PFSK-1 (cell line): ENCODE data around the gene JSRP1.

Experiments used
- FOXP2 ChIP-seq: optimal IDR thresholded peaks from 2 replicates; pipeline ENCODE3; 2011; ENCODE audit warnings: borderline replicate concordance, control low read depth, inconsistent platforms; ENCODE audit not compliant: insufficient read depth; ENCODE audit errors: extremely low read length, extremely low read depth
- POLR2AphosphoS5 ChIP-seq: IDR thresholded peaks from 2 replicates; pipeline ENCODE4 v1.6.1; 2012; ENCODE audit warnings: low read depth, mild to moderate bottlenecking, control low read depth, low read length, moderate library complexity
- REST ChIP-seq, 2 experiments: IDR thresholded peaks; 2 replicates each; pipeline versions ENCODE4 v1.6.1 to v1.8.0; 2011 to 2012; ENCODE audit warnings: low read depth in 2 of 2, low read length in 2 of 2, control low read depth in 1 of 2, inconsistent platforms in 1 of 2, mild to moderate bottlenecking in 1 of 2, moderate library complexity in 1 of 2; ENCODE audit not compliant: insufficient read depth in 1 of 2
- SIN3A ChIP-seq: IDR thresholded peaks from 2 replicates; pipeline ENCODE4 v1.6.1; 2012; ENCODE audit warnings: mild to moderate bottlenecking, low read length, moderate library complexity, borderline replicate concordance; ENCODE audit not compliant: insufficient read depth
- TAF1 ChIP-seq: IDR thresholded peaks from 2 replicates; pipeline ENCODE4 v1.6.1; 2012; ENCODE audit warnings: low read length, control low read depth, borderline replicate concordance; ENCODE audit not compliant: insufficient read depth

The JSRP1 gene

GRCh38 chr19:2248136-2249009 is 7.8 kb downstream of the JSRP1 start:
- TF ChIP-seq REST (IDR thresholded peaks at IDR 0.05; ENCODE audit: insufficient read depth in 1 of 2, low read depth in 2 of 2, low read length in 2 of 2) (no peak), POLR2AphosphoS5 (no peak), SIN3A (no peak), FOXP2 (no peak), TAF1 (no peak)

GRCh38 chr19:2247433-2248101 is 8.7 kb downstream of the JSRP1 start:
- TF ChIP-seq REST (IDR thresholded peaks at IDR 0.05; ENCODE audit: insufficient read depth in 1 of 2, low read depth in 2 of 2, low read length in 2 of 2): no peak
- TF ChIP-seq SIN3A: no peak
- TF ChIP-seq TAF1: no peak

DNA sequence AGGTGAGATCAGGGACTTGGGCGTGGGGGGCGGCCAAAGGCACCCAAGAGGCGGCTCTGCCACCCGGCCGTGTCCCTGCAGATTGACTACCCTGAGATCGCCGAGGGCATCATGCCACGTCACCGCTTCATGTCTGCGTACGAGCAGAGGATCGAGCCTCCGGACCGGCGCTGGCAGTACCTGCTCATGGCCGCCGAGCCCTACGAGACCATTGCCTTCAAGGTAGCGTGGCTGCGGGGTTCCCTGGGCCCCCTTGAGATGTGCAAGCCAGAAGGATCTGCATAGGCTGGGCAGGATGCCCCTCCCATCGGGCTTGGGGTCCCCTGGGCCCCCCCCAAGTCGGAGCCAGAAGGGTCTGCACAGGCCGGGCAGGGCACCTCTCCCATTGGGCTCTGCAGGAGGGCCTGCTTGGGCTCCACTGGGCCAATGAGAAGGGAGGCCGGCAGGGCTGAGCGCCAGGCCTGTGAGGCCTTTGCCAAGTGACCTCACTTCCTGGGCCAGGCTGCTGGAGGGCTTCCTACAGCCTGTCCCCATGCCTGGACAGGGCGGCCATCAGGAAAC is 9.3 kb downstream of the JSRP1 start:
- TF ChIP-seq FOXP2 (no peak), POLR2AphosphoS5 (no peak), REST (IDR thresholded peaks at IDR 0.05; ENCODE audit: insufficient read depth in 1 of 2, low read depth in 2 of 2, low read length in 2 of 2) (no peak), TAF1 (no peak), SIN3A (no peak)

- TF ChIP-seq SIN3A (no peak), POLR2AphosphoS5 (no peak)
Observed at GRCh38 chr19:2246014-2246620, 10.1 kb downstream of the JSRP1 start.

GRCh38 chr19:2245273-2245672 is 10.9 kb downstream of the JSRP1 start:
- TF ChIP-seq FOXP2: no peak
- no peak for TF ChIP-seq POLR2AphosphoS5
- TF ChIP-seq SIN3A: no peak
- no peak for TF ChIP-seq REST (IDR thresholded peaks at IDR 0.05; ENCODE audit: insufficient read depth in 1 of 2, low read depth in 2 of 2, low read length in 2 of 2)
- TF ChIP-seq TAF1: no peak
